RPMI7951 (cell line): ENCODE measurements around the gene PCDHB6. TPM values are rescaled to one million over a fixed set of nuclear protein-coding genes. Genes with fewer than 3 reads are reported as not detected.
"Not testable (repeated sequence)": the region's sequence is repeated elsewhere in the genome, so short reads cannot be mapped to it uniquely, and the experiment has no call there.

Experiments used
- DNase-seq: peaks from one replicate; pipeline ENCODE4 v3.0.0-alpha.2; 2012; ENCODE audit warnings: low read depth
- total RNA-seq: library from RNA; depleted of rRNA; stranded (reverse); fragments of >200 nt; shearing (Covaris generic); gene quantifications from 2 replicates; pipeline ENCODE4 v1.2.3, GENCODE V29; 2014

The PCDHB6 gene
- total RNA-seq, 1 experiment from 2014 or later: 0.24 TPM

- DNase-seq: peak; percentile 48
These were observed 22.7 kb downstream of the PCDHB6 start, which contains the start of gene PCDHB7 for GRCh38 chr5:141172381-141173204. Gene PCDHB7, plus strand, starts transcription at chr5:141172644. Its CDS starts 192 bp downstream, at chr5:141172836.

- not testable (repeated sequence) for DNase-seq
These were observed 24.6 kb downstream of the PCDHB6 start for GRCh38 chr5:141174291-141175104.

GRCh38 chr5:141175933-141176332 is 26.1 kb downstream of the PCDHB6 start:
- no peak for DNase-seq

GRCh38 chr5:141177577-141178191 is 27.8 kb downstream of the PCDHB6 start, which contains the start of gene PCDHB8:
Gene PCDHB8, plus strand, starts transcription at chr5:141177790. Its CDS starts 245 bp downstream, at chr5:141178035.
- DNase-seq: peak; percentile 49

GRCh38 chr5:141179371-141179770 is 29.5 kb downstream of the PCDHB6 start:
- DNase-seq: not testable (repeated sequence)

GRCh38 chr5:141179876-141180275 is 30.0 kb downstream of the PCDHB6 start:
- not testable (repeated sequence) for DNase-seq

- no peak for DNase-seq
These were observed 30.5 kb downstream of the PCDHB6 start for GRCh38 chr5:141180313-141180712.

GRCh38 chr5:141182248-141182647 is 32.4 kb downstream of the PCDHB6 start, which contains the start of gene PCDHB16:
Gene PCDHB16, plus strand, starts transcription at chr5:141182387. Its CDS starts 173 bp downstream, at chr5:141182560.
- DNase-seq: peak; percentile 68

GRCh38 chr5:141184117-141184855 is 34.4 kb downstream of the PCDHB6 start:
- DNase-seq: not testable (repeated sequence)

GRCh38 chr5:141186897-141187512 is 37.1 kb downstream of the PCDHB6 start, which contains the start of gene PCDHB9:
Gene PCDHB9, plus strand, starts transcription at chr5:141187161. Its CDS starts 158 bp downstream, at chr5:141187319.
- peak; percentile 37 for DNase-seq

GRCh38 chr5:141188682-141189081 is 38.8 kb downstream of the PCDHB6 start:
- DNase-seq: not testable (repeated sequence)

- not testable (repeated sequence) for DNase-seq
These were observed 39.3 kb downstream of the PCDHB6 start for GRCh38 chr5:141189131-141189530.

GRCh38 chr5:141192110-141192725 is 42.4 kb downstream of the PCDHB6 start, which contains the start of gene PCDHB10:
Gene PCDHB10, plus strand, starts transcription at chr5:141192353. Its CDS starts 200 bp downstream, at chr5:141192553.
- DNase-seq: peak; percentile 44

- not testable (repeated sequence) for DNase-seq
These were observed 44.5 kb downstream of the PCDHB6 start for GRCh38 chr5:141194332-141194731.

GRCh38 chr5:141196363-141196762 is 46.5 kb downstream of the PCDHB6 start:
- DNase-seq: no peak

GRCh38 chr5:141199359-141200235 is 49.7 kb downstream of the PCDHB6 start, which contains the start of gene PCDHB11:
Gene PCDHB11, plus strand, starts transcription at chr5:141199627. Its CDS starts 148 bp downstream, at chr5:141199775.
- DNase-seq: no peak

GRCh38 chr5:141201126-141201525 is 51.3 kb downstream of the PCDHB6 start:
- DNase-seq: not testable (repeated sequence)

- DNase-seq: not testable (repeated sequence)
These were observed 51.8 kb downstream of the PCDHB6 start for GRCh38 chr5:141201646-141202045.
